NCI-H1694 treated with DMSO at 0.1 percent for 48 hours (cell line): ENCODE measurements around the gene KIF14.
"Not testable (repeated sequence)": the region's sequence is repeated elsewhere in the genome, so short reads cannot be mapped to it uniquely, and the experiment has no call there.

Experiments used
- DNase-seq: peaks from one replicate; lab custom pipeline; 2025; lab: John Stamatoyannopoulos, UW

Gene KIF14

DNA sequence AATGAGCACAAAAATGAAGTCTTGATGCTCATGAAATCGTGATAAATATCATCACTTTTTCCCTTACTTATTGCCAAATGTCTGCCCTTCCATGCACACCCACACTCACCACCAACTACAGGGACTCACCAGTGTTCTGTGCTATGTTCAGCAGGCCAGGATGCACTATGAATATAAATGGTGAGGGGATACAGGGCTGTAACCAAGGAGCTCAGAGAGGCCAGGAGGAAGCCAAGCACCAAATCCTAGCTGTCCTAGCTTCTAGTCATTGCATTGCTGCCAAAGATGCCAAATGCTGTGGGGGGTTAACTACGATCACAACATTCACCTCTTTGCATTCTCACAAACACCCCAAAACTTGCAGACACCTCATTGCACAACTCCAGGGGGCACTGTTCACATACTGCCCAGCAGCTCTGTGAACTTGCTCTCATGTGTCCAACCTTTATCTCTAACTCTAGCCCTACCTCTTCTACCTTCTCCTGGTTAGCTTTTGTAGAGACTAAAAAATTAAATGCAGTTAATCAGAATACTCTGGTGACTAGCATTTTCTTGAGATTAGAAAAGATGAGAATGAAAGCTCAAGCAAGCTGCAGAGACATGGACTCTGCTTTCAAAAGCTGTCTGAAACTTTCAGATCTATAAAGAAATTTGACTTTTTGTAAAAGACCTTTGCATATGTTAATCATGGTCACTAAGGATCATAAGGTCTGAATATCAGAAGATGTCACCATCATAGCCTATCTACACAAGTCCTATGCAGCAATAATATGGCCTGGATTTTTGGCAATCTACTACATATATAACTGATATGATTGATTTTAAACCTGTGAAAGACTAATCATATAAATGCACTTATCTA is 13.9 kb upstream of the KIF14 start:
- no peak for DNase-seq

GRCh38 chr1:200631375-200631774 is 10.8 kb upstream of the KIF14 start:
- DNase-seq, result no peak

DNA sequence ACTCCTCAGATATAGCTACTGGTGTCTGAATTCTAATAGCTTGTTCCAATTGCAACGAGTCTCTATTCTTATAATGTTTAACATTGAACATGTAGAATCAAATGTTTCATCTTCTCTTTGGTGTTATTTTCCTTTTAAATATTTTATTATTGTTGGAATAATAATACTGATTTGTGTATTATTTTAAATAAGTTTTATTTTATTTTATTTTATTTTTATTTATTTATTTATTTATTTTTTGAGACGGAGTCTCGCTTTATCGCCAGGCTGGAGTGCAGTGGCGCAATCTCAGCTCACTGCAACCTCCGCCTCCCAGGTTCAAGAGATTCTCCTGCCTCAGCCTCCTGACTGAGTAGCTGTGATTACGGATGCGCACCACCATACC is 10.0 kb upstream of the KIF14 start:
- DNase-seq, result not testable (repeated sequence)

- no peak for DNase-seq
Measured at GRCh38 chr1:200629876-200630514, 9.4 kb upstream of the KIF14 start.

DNA sequence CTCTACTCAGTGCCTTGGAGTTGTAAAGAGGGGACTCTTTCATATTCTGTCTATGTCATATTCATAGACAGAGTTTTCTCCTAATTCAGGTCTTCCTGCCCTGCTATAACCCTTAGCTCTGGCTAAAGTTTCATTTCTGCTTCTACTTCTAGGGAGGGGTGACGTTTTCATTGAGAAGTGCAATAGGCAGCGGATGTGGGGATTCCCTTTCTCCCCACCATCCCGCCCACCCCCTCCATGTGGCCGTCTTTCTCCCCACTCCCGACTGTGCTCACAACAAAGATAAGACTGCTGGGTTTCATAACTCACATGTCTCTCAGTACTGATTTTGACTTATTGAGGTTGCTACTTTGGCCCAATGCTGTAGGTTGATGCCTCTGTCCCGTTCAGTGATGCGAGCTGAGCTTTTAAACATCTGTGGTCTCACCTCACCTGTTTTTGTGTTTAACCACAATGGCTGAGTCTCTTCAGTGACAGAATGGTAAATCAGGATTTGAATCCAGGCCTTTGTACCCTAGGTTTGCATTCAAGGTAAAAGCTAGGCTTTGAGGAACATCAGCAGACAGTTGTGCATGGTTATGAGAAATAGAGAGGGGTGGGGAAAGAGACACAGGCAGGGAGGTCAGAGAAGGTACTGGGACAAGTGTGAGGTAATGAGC is 7.8 kb upstream of the KIF14 start:
- DNase-seq, result no peak

GRCh38 chr1:200627575-200628222 is 7.1 kb upstream of the KIF14 start:
- DNase-seq, result no peak

DNA sequence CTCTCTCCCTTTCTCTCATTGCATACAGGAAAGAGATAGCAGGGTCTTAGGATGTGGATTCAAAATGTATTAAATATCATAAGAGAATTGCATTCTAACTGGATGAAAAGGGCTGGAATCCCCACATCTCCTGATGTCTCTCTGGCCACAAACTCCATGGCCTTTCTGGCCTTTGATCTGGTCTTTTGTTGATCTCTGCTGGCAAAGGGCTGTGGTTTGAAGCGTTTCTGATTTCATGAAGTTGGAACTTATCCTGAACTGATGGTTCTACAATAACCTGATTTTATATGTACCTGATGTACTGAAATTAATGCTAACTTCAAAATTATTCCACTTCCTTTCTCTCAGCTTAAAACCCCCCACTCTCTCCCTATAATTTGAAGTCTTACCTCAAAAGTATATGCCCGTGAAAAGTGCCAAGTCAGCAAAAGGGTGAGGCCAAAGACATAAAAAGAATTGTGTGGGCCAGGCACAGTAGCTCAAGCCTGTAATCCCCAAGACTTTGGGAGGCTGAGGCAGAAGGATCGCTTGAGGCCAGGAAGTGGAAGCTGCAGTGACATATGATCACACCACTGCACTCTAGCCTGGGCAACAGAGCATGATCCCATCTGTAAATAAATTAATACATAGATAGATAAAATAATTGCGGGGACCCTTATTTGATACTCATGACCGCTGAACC is 6.4 kb upstream of the KIF14 start:
- no peak for DNase-seq

DNA sequence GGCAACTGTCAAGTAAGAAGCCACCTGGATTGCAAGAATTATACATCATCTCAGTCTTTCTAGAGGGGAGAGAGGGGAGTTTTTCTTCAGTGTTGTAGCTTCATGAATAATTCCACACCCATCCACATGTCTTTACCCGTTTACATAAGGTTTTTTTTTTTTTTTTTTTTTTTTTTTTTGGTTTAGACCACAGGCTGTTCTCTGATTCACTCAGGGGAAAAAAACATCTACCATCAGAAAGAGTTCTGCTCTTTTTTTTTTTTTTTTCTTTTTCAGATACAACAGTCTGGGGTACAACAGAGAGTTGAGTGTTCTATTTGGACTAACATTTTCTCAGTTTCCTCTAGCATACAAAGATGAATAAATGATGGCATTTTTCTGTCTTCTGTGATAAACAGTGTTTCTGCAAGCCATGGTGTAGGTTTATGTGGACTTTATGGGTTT is 4.9 kb upstream of the KIF14 start:
- DNase-seq, result peak; percentile 16

GRCh38 chr1:200624679-200625335 is 4.3 kb upstream of the KIF14 start:
- no peak for DNase-seq

DNA sequence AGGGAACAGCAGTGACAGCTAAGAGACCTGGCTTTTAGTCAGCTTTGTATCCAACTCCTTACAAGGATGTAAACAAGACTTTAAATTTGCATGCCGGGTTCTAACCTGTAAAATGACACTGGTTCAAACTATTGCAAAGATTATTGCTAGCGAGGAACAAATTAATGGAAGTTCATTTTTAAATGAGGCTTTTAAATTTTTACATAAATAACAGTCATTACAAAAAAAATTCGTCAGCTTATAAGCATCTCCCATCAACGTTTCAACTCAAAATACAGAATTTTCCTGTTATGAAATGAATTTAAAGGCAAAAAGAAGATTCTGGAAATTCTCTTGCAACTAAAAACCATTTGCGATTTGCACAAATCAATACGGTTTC is 668 bp downstream of the KIF14 start:
- no peak for DNase-seq

GRCh38 chr1:200610846-200611245 is 9.7 kb downstream of the KIF14 start:
- DNase-seq, result no peak

- no peak for DNase-seq
Measured at GRCh38 chr1:200602632-200603031, 17.9 kb downstream of the KIF14 start.

DNA sequence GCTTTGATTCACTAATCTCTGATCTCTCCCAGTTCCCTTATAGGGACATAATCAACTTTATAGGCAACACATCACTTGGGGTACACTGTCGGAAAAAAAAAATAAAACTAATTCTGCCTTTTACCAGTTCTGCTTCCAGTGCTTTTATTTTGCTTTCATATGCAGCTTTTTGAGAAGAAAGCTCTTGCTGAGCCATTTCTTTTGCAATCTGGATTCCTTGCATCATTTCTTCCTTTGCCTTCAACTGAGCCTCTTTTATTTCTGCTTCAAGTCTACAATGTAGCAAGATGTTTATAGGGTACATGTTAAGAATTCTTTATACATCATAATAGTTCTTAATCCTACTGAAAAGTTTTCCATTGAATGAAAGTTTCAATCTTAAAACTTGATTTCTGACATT is 30.6 kb downstream of the KIF14 start:
- DNase-seq, result no peak

DNA sequence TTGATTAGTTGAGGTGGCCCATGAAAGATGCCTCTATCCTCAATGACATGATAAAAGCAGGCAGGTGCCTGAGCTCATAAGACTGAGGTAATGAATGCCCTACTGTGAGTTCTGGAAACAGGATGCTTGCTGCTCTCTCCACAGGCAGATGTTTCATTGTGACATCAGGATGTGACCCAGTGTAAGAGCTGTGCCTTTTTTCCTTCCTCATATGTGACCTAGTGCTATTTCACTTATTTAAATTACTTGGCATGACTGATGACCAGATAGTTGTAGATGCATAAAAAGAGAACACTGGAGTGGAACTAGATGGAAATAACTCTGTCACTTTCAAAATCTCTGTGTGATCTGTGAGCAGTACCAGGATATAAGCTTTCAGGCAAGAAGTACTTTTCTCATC is 31.9 kb downstream of the KIF14 start:
- DNase-seq, result no peak

DNA sequence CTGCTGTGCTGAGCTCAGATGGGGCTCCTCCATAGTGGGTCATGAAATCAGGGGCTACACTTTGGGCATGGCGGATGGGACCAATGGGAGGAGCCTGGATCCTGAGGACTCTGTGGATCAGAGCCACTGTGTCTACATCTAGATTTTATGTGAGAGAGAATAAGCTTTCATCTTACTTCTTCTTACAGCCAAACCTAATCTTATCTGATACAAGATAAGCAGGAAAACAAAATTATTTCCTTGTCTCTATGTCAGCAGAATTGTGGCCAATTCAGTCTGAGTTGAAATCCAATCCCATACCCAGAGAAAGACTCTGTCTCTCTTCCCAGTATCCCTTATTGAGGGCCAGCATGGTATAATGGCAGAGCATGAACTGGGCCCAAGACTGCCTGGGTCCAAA is 56.2 kb downstream of the KIF14 start:
- DNase-seq, result no peak

GRCh38 chr1:200561856-200562214 is 58.7 kb downstream of the KIF14 start:
- no peak for DNase-seq

GRCh38 chr1:200558866-200559459 is 61.6 kb downstream of the KIF14 start:
- DNase-seq, result peak; percentile 40

DNA sequence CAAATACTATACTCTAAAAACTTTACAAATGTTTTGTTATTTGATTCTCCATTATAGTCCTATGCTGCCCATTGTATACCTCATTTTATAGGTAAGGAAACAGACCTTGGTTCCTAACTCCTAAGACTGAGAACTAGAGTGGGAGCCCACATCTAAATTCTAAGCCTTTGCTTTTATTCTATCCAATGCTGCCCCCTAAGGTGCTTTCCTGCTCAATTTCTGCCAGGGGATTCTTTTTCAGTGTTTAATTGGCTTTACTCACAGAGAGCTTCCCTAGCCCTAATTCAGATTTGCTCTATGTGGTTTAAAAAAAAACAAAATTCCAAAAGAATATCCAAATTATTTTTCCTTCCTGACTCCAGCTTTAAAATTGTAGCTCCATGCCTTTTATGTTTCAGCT is 64.5 kb downstream of the KIF14 start:
- DNase-seq, result no peak

DNA sequence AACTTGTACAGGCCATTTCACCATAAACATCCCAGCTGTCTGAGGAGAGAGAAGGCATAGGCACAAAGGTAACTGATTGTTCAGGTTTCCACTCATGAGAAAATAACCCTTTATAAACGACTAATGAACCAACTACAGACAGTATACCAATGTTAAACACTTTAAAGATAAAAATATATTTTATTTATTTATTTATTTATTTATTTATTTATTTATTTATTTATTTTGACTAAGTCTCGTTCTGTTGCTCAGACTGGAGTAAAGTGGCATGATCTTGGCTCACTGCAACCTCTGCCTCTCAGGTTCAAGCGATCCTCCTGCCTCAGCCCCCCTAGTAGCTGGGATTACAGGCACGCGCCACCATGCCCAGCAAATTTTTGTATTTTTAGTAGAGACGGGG is 67.8 kb downstream of the KIF14 start:
- DNase-seq, result not testable (repeated sequence)

DNA sequence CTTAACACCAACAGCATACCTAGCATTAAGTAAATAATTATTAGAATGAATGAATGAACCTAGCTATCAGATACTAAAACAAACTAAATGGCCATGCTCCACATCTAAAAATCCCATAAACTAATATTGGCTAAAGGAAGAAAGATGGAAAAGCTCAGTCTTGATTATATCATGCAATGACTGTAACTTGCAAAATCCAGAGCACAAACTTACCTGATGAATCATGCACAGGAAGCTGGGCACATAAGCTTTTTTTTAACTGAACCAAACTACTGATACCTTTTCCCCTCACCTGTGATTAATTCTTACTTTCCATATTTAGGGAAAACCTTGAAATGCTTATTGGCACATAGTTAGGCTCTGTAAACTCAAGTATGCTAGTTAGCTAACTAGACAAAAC is 70.2 kb downstream of the KIF14 start:
- no peak for DNase-seq

DNA sequence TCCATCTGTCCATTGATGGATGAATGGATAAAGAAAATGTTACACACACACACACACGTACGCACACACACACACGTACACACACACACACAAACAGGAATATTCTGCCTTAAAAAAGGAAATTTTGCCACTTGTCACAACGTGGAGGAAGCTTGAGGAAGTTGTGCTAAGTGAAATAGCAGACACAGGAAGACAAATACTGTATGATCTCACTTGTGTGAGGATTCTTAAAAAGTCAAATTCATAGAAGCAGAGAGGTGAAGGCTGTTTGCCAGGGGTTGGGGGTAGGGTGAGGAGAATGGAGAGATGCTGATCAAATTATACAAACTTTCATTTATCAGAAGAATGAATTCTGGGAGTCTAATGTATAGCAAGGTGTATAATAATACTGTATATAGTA is 73.2 kb downstream of the KIF14 start:
- no peak for DNase-seq
